AG04450 (cell line): ENCODE data around the gene HSPA8. TPM values are rescaled to one million over a fixed set of nuclear protein-coding genes. Genes with fewer than 3 reads are reported as not detected.
A peak's percentile ranks its signal among the peaks of the same experiment; 100 is the strongest.

Experiments used
- CTCF ChIA-PET: fragments of 300-600, 350-600 bp; formaldehyde crosslinking; extraction: SDS; loops from one replicate; lab custom pipeline; 2022; ENCODE audit warnings: antibody characterized with exemption, inconsistent platforms; lab: Charles Lee
- POLR2A ChIA-PET: fragments of 350-600 bp; formaldehyde crosslinking; extraction: SDS; loops from one replicate; lab custom pipeline; 2021; ENCODE audit warnings: antibody characterized with exemption, inconsistent platforms; lab: Yijun Ruan, JAX
- DNase-seq: peaks from one replicate; pipeline ENCODE4 v3.0.0-alpha.2; 2011; ENCODE audit warnings: low read depth, low spot score
- H3K27ac ChIP-seq: one replicate; pipeline ENCODE4 v1.5.1; 2012; ENCODE audit warnings: low read depth, low read length, control low read depth
- H3K27me3 ChIP-seq: one replicate; pipeline ENCODE4 v1.6.0; 2012; ENCODE audit warnings: low read length; ENCODE audit not compliant: control insufficient read depth, insufficient read depth
- H3K4me3 ChIP-seq: 2 replicates; pipeline ENCODE4 v1.5.1; 2011; ENCODE audit warnings: mild to moderate bottlenecking, low read depth, low read length, control low read depth
- H3K9me3 ChIP-seq: 2 replicates; pipeline ENCODE4 v1.5.1; 2012; ENCODE audit warnings: low read length; ENCODE audit not compliant: control insufficient read depth, insufficient read depth
- polyA minus RNA-seq: library from RNA; depleted of rRNA, polyadenylated mRNA; stranded (reverse); fragments of >200 nt; gene quantifications from 2 replicates; pipeline ENCODE4 v1.2.3, GENCODE V29; 2011; rRNA and poly(A)+ RNA removed
- polyA plus RNA-seq: library from polyadenylated mRNA; depleted of rRNA; stranded (reverse); fragments of >200 nt; gene quantifications from 2 replicates; pipeline ENCODE4 v1.2.3, GENCODE V29; 2011; rRNA removed
- TF ChIP-seq, protein P1 (sequence below): IDR thresholded peaks from 2 replicates; pipeline ENCODE4 v1.5.1; 2011; ENCODE audit warnings: low read depth, low read length, control low read depth, inconsistent platforms

HSPA8 gene
- 2,659 and 3,006 TPM in 2 replicates for polyA plus RNA-seq
- polyA minus RNA-seq: 2,306 and 2,503 TPM in 2 replicates

DNA sequence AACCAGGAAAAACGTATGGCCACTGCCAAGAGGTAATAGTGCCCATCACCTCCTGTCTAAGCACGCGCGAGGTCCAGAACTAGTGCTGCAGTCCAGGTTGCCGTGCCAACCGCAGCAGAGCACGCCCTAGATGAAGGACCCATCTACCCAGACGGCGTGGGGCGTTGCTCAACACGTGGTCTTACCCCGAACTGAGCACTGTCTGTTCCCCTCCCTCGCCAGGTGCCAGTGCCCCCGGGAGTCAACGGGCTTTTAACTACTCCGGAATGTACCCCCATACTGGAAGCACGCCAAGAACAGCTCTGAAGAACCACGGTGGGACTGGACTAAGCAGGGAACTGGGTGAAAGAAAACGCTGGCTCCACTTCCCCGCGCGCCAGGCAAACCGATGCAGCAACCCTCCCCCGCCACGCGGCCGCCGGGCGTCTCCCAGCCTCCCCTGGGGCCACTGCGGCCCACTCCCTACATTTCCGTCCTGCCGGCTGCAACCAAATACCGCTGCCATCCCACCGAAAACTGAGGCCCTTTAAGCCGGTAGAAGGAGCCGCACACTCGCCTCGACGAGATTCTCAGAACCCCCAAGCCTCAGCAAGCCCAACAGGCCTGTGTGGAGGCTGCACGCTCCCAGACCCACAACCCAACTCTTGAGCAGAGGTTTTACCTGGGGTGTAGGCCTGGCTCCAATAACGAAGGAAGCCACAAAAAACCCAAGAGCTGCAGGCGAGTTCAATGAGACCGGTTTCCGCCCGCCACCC lies at the start of gene HSPA8:
Gene HSPA8, minus strand, starts transcription at position 734 of the 755 bp plus-strand sequence. CDS start 812 bp downstream, outside the sequence.
- no peaks in the 10 kb centered on the region for H3K27me3 ChIP-seq
- TF ChIP-seq, protein P1, sequence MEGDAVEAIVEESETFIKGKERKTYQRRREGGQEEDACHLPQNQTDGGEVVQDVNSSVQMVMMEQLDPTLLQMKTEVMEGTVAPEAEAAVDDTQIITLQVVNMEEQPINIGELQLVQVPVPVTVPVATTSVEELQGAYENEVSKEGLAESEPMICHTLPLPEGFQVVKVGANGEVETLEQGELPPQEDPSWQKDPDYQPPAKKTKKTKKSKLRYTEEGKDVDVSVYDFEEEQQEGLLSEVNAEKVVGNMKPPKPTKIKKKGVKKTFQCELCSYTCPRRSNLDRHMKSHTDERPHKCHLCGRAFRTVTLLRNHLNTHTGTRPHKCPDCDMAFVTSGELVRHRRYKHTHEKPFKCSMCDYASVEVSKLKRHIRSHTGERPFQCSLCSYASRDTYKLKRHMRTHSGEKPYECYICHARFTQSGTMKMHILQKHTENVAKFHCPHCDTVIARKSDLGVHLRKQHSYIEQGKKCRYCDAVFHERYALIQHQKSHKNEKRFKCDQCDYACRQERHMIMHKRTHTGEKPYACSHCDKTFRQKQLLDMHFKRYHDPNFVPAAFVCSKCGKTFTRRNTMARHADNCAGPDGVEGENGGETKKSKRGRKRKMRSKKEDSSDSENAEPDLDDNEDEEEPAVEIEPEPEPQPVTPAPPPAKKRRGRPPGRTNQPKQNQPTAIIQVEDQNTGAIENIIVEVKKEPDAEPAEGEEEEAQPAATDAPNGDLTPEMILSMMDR: no peak
- no peaks in the 10 kb centered on the region; the same call in 1 of the 2 replicates for H3K9me3 ChIP-seq
- H3K27ac ChIP-seq: peak within 1 kb of the TSS; percentile 99
- DNase-seq: peak; percentile 37
- ChIA-PET POLR2A (interaction anchor here (0.6 to 2.5 kb wide), 25 partner anchors 8 to 1579 kb away, joined by 3 to 21 read pairs (median 5); partner anchors contain the start of gene CLMP), CTCF (interaction anchor here (0.6 to 1.6 kb wide), 3 partner anchors 186 to 200 kb away, joined by 3 to 15 read pairs (median 7); no protein-coding TSS in a partner anchor)
- peak within 1 kb of the TSS; percentile 95 for H3K4me3 ChIP-seq

DNA sequence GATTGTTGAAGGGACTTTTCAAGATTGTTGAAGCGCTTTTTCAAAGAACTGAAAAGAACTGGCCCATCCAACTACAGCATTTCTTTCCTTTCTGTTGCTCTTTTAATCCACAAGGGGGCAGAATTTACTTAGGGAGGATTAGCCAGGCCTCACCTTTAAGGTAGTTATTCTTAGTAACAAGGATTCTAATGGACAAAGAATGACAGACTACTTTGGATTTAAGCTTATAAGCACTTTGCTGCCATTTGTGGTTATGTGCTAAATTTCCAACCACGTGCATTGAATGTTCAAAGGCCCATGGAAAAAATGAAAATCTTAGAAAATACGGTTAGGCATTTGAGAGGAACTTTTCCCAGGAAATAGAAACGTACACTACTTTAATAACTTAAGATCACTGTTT lies 49.5 kb upstream of the HSPA8 start:
- ChIA-PET POLR2A (interaction anchor here (1.2 kb wide), 1 partner anchor 149 kb away, joined by 5 read pairs; no protein-coding TSS in a partner anchor), CTCF (interaction anchor here (0.6 to 5.6 kb wide), 26 partner anchors 9 to 400 kb away, joined by 3 to 96 read pairs (median 5); partner anchors contain the start of gene CLMP)
- DNase-seq: no peak
- Histone ChIP-seq H3K27ac (no peak overlapping the region), H3K9me3 (peaks cover 8% of the 10 kb centered on the region), H3K4me3 (no peak overlapping the region), H3K27me3 (no peaks in the 10 kb centered on the region)
- TF ChIP-seq, protein P1: peak; percentile 73

DNA sequence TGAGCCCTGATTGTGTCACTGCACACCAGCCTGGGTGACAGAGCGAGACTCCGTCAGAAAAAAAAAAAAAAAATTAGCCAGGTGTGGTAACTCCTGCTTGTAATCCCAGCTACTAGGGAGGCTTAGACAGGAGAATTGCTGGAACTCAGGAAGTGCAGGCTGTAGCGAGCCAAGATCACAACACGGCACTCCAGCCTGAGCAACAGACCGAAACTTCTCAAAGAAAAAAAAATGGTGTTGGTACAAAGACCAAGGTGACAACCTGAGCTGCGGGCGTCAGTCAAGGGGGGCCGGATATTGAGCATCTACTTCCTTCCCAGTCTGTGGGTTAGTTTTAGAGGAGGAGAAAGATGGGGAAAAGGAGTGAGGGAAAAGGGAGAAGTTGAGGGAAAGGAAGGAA lies 48.5 kb upstream of the HSPA8 start:
- DNase-seq: no peak
- H3K4me3 ChIP-seq: no peak overlapping the region
- ChIA-PET POLR2A (no interaction called here), CTCF (interaction anchor here (0.6 to 5.6 kb wide), 21 partner anchors 9 to 199 kb away, joined by 3 to 96 read pairs (median 6); no protein-coding TSS in a partner anchor)
- no peaks in the 10 kb centered on the region; the same call in 1 of the 2 replicates for H3K9me3 ChIP-seq
- TF ChIP-seq, protein P1: no peak
- no peak overlapping the region for H3K27ac ChIP-seq
- no peaks in the 10 kb centered on the region for H3K27me3 ChIP-seq

DNA sequence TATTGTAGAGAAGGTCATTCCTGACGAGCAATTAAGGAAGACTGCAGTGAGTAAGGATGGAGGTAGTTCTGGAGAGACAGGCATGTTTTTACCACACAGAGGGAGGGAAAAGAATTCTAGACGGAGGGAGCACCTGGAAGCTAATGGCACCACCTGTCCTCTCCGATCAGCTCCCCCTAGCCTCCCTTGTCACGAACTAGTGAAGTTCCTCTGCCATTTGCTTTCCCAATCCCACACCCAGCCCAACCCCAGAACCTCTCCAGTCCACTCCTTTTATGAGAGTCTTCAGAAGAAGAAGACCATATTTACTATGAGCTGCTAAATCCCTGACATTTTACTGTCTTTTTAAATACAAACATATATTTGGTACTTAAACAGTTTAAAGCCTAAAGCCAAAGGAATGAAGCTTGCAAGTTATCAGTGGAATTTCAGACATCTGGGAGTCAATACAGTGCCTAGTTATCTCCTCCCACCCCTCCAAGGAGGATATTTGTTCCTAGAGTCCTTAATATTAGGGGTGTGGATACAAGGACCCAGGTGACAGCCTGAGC lies 46.1 kb upstream of the HSPA8 start:
- Histone ChIP-seq H3K9me3 (no peaks in the 10 kb centered on the region; the same call in 1 of the 2 replicates), H3K27me3 (no peaks in the 10 kb centered on the region), H3K27ac (no peak overlapping the region), H3K4me3 (no peak overlapping the region)
- POLR2A ChIA-PET: interaction anchor here (0.7 kb wide), 1 partner anchor 96 kb away, joined by 3 read pairs; no protein-coding TSS in a partner anchor
- no peak for DNase-seq
- CTCF ChIA-PET: interaction anchor here (0.8 to 9.3 kb wide), 6 partner anchors 137 to 193 kb away, joined by 3 to 130 read pairs (median 33); no protein-coding TSS in a partner anchor
- TF ChIP-seq, protein P1: no peak
